Activated naive CD4-positive, alpha-beta T cell treated with anti-CD3 and anti-CD28 coated beads, Interleukin-2, amount 50 U/mL, for 72 hours (primary cell): ENCODE results near the gene CLEC1A. TPM values are rescaled to one million over a fixed set of nuclear protein-coding genes. Genes with fewer than 3 reads are reported as not detected.

Source experiments
- ATAC-seq, 2 donors: fragments of 150-1000 bp; cut with Tn5 transposase; 2 replicates each; pipeline ENCODE4 v1.10.0; 2021; ENCODE audit warnings: mild to moderate bottlenecking in 2 of 2, moderate library complexity in 2 of 2
- DNase-seq, 2 donors: peaks; one replicate each; pipeline ENCODE4 v3.0.0; 2021 to 2022; ENCODE audit warnings: low spot score in 2 of 2
- H3K27ac Mint-ChIP-seq, 2 donors: one replicate each; pipeline ENCODE4 v1.8.0; 2022; ENCODE audit warnings: mild to moderate bottlenecking in 2 of 2, mixed read lengths in 2 of 2
- H3K36me3 Mint-ChIP-seq, 2 donors: one replicate each; pipeline ENCODE4 v1.8.0; 2022; ENCODE audit warnings: mixed read lengths in 2 of 2
- H3K9me3 Mint-ChIP-seq, 2 donors: one replicate each; pipeline ENCODE4 v1.8.0; 2022; ENCODE audit warnings: mixed read lengths in 2 of 2
- total RNA-seq, 2 donors: library from RNA; stranded (reverse); gene quantifications; one replicate each; pipeline ENCODE4 v1.2.3, GENCODE V29; 2022

CLEC1A gene, protein sequence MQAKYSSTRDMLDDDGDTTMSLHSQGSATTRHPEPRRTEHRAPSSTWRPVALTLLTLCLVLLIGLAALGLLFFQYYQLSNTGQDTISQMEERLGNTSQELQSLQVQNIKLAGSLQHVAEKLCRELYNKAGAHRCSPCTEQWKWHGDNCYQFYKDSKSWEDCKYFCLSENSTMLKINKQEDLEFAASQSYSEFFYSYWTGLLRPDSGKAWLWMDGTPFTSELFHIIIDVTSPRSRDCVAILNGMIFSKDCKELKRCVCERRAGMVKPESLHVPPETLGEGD
- total RNA-seq, result not detected

DNA sequence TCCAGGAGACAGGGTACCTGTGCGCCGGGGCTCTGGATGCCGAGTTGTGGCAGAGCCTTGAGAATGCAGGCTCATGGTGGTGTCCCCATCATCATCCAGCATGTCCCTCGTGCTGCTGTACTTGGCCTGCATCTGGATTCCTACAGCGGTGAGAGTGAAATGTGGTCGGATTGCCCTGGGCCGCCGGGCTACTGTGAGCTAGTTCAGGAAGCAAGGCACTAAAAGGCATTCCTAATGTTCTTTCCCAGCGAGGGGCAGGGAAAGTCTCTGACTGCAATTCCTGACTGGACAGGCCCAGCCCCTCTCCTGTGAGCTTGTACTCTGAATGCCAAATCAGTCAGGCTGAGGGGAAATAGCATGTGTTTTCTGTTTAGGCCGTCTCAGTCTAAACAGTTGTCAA lies at the start of gene CLEC1A:
CLEC1A (minus strand) TSS at position 195 of the 400 bp plus-strand sequence; CDS start at position 132, 63 bp downstream.
- DNase-seq (no peak), ATAC-seq (no peak)
- Mint-ChIP-seq H3K27ac (no peak within 1 kb of the TSS), H3K36me3 (peaks cover 5 to 10% of the 10 kb centered on the region in 2 donors), H3K9me3 (peaks cover 0 to 5% of the 10 kb centered on the region in 2 donors)

GRCh38 chr12:10147714-10148403 lies 49.1 kb upstream of the CLEC1A start:
- no peaks in the 10 kb centered on the region for H3K9me3 Mint-ChIP-seq
- peak overlapping the region in 1 of 2 donors; percentile 29 for H3K27ac Mint-ChIP-seq
- ATAC-seq (peak; percentile 47 to 91), DNase-seq (no peak)
- no peaks in the 10 kb centered on the region for H3K36me3 Mint-ChIP-seq

DNA sequence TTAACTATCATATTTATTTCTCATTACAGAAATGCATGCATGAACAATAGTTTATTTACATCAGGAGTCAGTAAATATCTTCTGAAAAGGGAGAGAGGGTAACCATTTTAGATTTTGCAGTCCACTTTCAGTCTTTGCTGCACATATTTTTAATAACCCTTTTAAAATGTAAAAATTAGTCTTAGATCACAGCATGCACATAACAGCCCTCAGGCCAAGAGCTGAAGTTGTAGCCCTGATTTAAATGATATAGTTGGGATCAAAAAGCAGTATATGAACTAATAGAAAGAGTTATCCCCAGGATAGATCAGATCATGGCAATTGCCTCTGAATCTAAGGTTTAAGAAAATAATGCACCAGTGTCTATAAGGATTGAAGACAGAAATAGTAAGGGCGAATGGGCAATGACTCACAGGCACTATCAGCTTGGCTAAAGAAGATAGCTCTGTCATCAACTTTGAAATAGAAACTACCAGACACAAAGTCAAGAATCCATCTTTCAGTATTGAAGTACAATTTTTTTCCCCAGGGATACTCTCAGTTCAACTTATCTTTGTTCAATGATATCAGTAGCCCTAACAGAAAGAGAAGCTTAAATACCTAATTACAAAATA lies 44.3 kb upstream of the CLEC1A start:
- no peak overlapping the region for H3K27ac Mint-ChIP-seq
- ATAC-seq (no peak), DNase-seq (no peak)
- no peaks in the 10 kb centered on the region for H3K9me3 Mint-ChIP-seq
- no peaks in the 10 kb centered on the region for H3K36me3 Mint-ChIP-seq

DNA sequence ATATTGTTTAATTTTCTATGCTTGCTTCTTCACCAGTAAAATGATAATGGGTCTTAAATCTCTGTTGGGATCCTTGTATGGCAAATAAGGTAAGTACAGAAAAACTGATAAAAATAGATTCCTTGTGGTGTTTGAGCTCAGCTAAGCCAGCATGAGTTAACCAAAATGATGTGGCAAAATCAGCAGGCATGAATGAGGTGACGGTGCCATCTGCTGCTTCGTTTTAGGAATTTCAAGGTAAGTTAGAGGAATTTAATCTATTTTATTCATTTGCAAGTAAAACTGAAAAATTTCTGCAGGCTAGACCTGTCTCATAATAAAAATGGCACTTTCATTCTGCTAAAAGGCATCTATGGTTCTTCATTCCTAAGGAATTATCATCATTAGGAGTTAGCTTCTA lies 41.2 kb upstream of the CLEC1A start:
- H3K9me3 Mint-ChIP-seq, result no peaks in the 10 kb centered on the region
- no peak overlapping the region for H3K27ac Mint-ChIP-seq
- ATAC-seq, result peak in 1 of 2 donors; percentile 53
- H3K36me3 Mint-ChIP-seq, result no peaks in the 10 kb centered on the region
- DNase-seq, result peak in 1 of 2 donors; percentile 30

- no peak for DNase-seq
- H3K27ac Mint-ChIP-seq, result no peak overlapping the region
- ATAC-seq, result no peak
- no peaks in the 10 kb centered on the region for H3K36me3 Mint-ChIP-seq
- H3K9me3 Mint-ChIP-seq, result no peaks in the 10 kb centered on the region
Measured at GRCh38 chr12:10136637-10137205, 37.9 kb upstream of the CLEC1A start.

DNA sequence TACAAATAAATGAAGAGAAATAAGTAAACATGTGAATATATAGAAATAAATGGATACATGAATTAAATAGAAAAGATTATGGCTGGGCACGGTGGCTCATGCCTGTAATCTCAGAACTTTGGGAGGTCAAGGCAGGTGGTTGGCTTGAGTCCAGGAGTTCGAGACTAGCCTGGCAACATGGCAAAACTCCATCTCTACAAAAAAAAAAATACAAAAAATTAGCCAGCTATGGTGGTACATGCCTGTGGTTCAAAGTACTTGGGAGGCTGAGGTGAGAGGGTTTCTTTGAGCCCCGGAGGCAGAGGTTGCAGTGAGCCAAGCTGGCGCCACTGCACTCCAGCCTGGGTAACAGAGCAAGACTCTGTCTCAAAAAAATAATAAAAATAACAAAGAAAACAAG lies 36.3 kb upstream of the CLEC1A start:
- no peaks in the 10 kb centered on the region for H3K9me3 Mint-ChIP-seq
- DNase-seq, result no peak
- no peak overlapping the region for H3K27ac Mint-ChIP-seq
- ATAC-seq, result no peak
- H3K36me3 Mint-ChIP-seq, result no peaks in the 10 kb centered on the region

DNA sequence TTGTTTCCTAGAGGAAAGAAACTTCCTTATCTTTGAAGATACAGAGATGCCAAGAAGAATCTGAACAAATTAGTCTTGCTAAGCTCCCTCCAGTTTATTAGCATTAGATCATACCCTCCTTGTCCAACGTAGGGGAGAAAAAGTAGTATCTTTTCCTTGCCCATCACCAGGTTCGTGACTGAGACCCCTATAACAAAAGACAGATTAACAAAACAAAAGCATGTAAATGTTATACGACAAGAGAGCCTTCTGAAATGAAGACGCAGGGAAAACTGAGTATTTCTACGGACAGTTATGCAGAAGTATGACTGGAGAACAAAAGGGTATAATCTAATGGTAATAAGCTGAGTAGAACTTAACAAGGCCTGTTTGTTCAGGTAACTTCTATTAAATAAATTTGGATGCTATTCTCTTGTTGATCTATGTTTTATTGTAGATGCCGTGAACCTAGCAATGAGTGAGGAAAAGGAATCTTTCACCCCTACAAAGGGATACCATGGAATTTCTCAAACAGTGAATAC lies 34.1 kb upstream of the CLEC1A start:
- Mint-ChIP-seq H3K27ac (no peak overlapping the region), H3K9me3 (no peaks in the 10 kb centered on the region), H3K36me3 (no peaks in the 10 kb centered on the region)
- ATAC-seq (no peak), DNase-seq (no peak)

GRCh38 chr12:10131111-10131690 lies 32.4 kb upstream of the CLEC1A start:
- no peak for DNase-seq
- H3K27ac Mint-ChIP-seq, result no peak overlapping the region
- H3K9me3 Mint-ChIP-seq, result no peaks in the 10 kb centered on the region
- no peak for ATAC-seq
- H3K36me3 Mint-ChIP-seq, result no peaks in the 10 kb centered on the region

DNA sequence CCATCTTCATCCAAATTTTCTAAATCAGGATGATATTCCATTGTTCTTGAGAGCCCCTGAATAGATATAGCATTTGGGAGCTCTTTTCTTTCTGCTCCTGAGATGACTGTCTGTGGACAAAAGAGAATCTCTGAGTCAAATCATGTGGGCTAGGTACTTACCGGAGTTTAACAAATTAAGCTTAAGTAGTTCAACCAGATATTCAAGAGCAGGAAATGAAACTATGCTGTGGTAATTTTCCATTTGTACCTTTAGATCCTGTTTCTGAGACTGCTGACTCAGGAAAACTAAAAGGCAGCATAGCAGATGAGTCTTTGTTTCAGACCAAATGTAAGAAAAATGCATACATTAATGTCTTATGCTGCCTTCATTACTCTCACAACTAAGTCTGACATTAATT lies 31.3 kb upstream of the CLEC1A start, which contains the start of gene CLEC7A:
CLEC7A (minus strand) TSS at position 158 of the 400 bp plus-strand sequence; CDS start at position 41, 117 bp downstream.
- DNase-seq (no peak), ATAC-seq (peak; percentile 91 to 95)
- no peak within 1 kb of the TSS for H3K27ac Mint-ChIP-seq
- H3K36me3 Mint-ChIP-seq, result no peaks in the 10 kb centered on the region
- no peaks in the 10 kb centered on the region for H3K9me3 Mint-ChIP-seq

GRCh38 chr12:10128687-10129086 lies 29.9 kb upstream of the CLEC1A start:
- ATAC-seq, result no peak
- no peaks in the 10 kb centered on the region for H3K36me3 Mint-ChIP-seq
- DNase-seq, result no peak
- no peaks in the 10 kb centered on the region for H3K9me3 Mint-ChIP-seq
- no peak overlapping the region for H3K27ac Mint-ChIP-seq

DNA sequence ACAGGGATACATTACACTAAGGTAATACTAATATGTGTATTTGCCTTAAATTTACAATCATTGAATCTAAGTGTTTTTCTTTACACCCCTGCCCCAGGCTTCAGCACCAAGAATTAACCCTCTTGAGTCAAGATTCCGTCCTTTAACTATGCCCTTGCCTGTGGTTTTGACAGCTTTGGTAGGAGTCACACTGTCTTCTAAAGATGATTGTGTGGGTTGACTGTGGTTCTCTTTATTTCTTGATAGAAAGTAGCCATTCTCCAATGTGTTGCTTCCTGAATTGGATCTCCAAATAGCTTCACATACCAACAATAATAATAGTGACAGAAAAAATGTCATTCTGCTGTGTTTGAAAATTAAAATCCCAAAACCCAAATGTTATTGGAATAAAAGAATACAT lies 27.6 kb upstream of the CLEC1A start:
- Mint-ChIP-seq H3K27ac (no peak overlapping the region), H3K36me3 (no peaks in the 10 kb centered on the region), H3K9me3 (no peaks in the 10 kb centered on the region)
- ATAC-seq, result no peak
- no peak for DNase-seq

DNA sequence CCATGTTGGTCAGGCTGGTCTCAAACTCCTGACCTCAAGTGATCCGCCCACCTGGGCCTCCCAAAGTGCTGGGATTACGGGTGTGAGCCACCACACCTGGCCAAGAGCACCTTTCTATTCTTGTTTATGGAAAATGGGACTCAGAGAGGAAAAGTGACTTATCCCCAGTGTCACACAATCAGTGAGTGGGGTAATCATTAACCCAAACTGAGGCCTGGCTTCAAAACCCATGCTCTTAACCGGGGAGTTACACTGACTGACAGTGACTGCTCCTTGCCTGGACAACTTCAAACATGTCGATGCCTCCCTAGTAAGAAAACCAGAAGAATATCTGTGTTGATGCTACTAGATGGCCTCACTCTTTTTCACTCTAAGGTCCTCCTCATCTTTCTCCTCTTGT lies 23.9 kb upstream of the CLEC1A start:
- no peaks in the 10 kb centered on the region for H3K36me3 Mint-ChIP-seq
- ATAC-seq (no peak), DNase-seq (no peak)
- H3K9me3 Mint-ChIP-seq, result no peaks in the 10 kb centered on the region
- H3K27ac Mint-ChIP-seq, result no peak overlapping the region

DNA sequence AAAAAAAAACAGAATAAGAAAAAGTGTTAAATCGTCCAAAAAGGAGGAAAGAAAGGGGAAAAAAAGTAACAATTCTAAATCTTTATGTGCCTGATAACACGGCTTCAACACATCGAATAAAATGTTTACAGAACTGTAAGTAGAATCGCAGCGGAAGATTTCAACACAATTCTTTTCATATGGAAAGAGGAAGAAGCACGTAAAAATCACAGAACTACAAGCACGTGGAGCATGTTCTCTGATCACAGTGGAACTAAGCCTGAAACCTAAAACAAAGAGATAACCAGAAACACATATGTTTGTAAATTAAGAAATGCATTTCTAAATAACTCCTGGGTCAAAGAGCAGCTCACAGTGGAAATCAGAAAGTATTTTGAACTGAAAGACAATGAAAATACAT lies 22.5 kb upstream of the CLEC1A start:
- ATAC-seq (no peak), DNase-seq (no peak)
- H3K36me3 Mint-ChIP-seq, result no peaks in the 10 kb centered on the region
- H3K27ac Mint-ChIP-seq, result no peak overlapping the region
- H3K9me3 Mint-ChIP-seq, result no peaks in the 10 kb centered on the region

- H3K9me3 Mint-ChIP-seq, result no peaks in the 10 kb centered on the region
- H3K27ac Mint-ChIP-seq, result no peak overlapping the region
- no peaks in the 10 kb centered on the region for H3K36me3 Mint-ChIP-seq
- ATAC-seq (no peak), DNase-seq (no peak)
Measured at GRCh38 chr12:10119066-10119465, 20.3 kb upstream of the CLEC1A start.

DNA sequence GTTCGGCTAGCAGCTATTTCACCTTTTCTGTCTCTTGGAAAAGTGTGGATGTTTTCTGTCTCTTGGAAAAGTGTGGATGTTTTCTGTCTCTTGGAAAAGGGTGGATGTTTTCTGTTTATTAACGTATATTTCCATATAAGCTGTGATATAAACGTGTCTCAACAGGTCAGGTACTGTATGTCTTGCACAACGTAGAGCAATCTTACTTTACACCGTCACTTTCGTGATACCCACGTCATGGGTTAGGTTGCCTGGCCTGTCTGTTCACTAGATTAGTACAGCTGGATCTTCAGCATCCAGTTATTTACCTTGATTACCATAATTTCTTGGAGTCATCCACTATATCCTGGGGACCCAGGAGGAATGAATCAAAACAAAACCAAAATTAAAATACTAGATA lies 17.1 kb upstream of the CLEC1A start:
- ATAC-seq, result no peak
- H3K36me3 Mint-ChIP-seq, result peaks cover 0 to 9% of the 10 kb centered on the region in 2 donors

DNA sequence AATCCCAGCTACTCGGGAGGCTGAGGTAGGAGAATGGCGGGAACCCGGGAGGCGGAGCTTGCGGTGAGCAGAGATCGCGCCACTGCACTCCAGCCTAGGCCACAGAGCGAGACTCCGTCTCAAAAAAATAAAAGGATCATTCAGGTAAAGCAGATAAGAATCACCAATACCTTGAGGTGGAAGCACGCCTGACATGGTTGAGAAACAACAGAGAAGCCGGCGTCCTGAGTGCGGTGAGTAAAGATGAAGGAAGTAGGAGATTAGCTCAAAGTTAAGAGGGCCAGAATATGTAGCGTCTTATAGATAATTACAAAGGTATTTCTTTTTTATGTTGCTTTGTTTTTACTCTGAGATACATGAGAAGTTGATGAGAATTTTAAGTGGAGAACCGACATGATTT lies 16.5 kb upstream of the CLEC1A start:
- peaks cover 0 to 6% of the 10 kb centered on the region in 2 donors for H3K9me3 Mint-ChIP-seq
- no peak for ATAC-seq

More for the DNA sequence above, 17.1 kb upstream of the CLEC1A start:
- no peak for DNase-seq
- Mint-ChIP-seq H3K9me3 (peaks cover 0 to 4% of the 10 kb centered on the region in 2 donors), H3K27ac (no peak overlapping the region)

GRCh38 chr12:10113920-10114319 lies 15.1 kb upstream of the CLEC1A start:
- H3K27ac Mint-ChIP-seq, result no peak overlapping the region
- no peak for DNase-seq
- ATAC-seq, result no peak
- peaks cover 0 to 15% of the 10 kb centered on the region in 2 donors for H3K36me3 Mint-ChIP-seq
- H3K9me3 Mint-ChIP-seq, result peaks cover 0 to 6% of the 10 kb centered on the region in 2 donors

More for the DNA sequence above, 16.5 kb upstream of the CLEC1A start:
- DNase-seq, result no peak
- peaks cover 0 to 15% of the 10 kb centered on the region in 2 donors for H3K36me3 Mint-ChIP-seq
- H3K27ac Mint-ChIP-seq, result no peak overlapping the region
